ENCODE data around the gene NAV2.

DNA sequence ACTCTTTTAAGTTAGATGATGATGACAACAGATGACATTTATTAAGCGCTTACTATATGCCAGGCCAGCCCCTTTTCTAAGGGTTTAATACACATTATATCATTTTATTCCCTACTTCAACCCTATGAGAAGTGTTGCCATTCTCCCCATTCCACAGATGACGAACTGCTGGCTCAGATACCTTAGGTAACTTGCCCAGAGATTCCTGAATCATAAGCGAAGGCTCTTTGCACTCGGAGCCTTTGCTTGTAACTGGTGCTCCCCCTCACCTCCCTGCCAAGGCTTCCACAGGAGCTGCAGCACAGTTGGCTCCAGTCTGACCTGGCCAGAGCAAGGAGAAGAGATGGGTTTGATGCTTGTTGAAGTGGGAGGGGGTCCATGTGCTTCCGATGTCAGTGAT lies 404.7 kb downstream of the NAV2 start:
- no peak for TF ChIP-seq CTCF (conservative IDR thresholded peaks at IDR 0.05 in 1 of 2, IDR thresholded peaks at IDR 0.05 in 1 of 2; ENCODE audit: extremely low read depth in 1 of 2, insufficient read depth in 1 of 2, low read depth in 1 of 2, low read length in 2 of 2)
- no peak for TF ChIP-seq EZH2 (IDR thresholded peaks at IDR 0.05; ENCODE audit: borderline replicate concordance, low read length)
